HEK293T (cell line): ENCODE results near the gene DPH7.

Source experiments
- CTCF ChIA-PET: fragments of 350-600 bp; formaldehyde crosslinking; extraction: SDS; loops from one replicate; lab custom pipeline; 2021; ENCODE audit warnings: antibody characterized with exemption, inconsistent platforms; lab: Yijun Ruan, JAX
- POLR2A ChIA-PET: fragments of 350-600 bp; formaldehyde crosslinking; extraction: SDS; loops from one replicate; lab custom pipeline; 2020; ENCODE audit warnings: antibody characterized with exemption, inconsistent platforms; lab: Yijun Ruan, JAX
- DNase-seq: peaks from one replicate; pipeline ENCODE4 v3.0.0; 2012; ENCODE audit warnings: mixed read lengths; ENCODE audit errors: extremely low spot score
- ARNT ChIP-seq: fragments of 450-650 bp; IDR thresholded peaks from 2 replicates; pipeline ENCODE4 v1.6.1; 2017; ENCODE audit warnings: mild to moderate bottlenecking
- BHLHE40 ChIP-seq: fragments of 450-650 bp; IDR thresholded peaks from 2 replicates; pipeline ENCODE4 v1.6.1; 2016; ENCODE audit warnings: mild to moderate bottlenecking, moderate library complexity, borderline replicate concordance
- CTBP1 ChIP-seq: fragments of 450-650 bp; IDR thresholded peaks from 2 replicates; pipeline ENCODE4 v1.6.1; 2016; ENCODE audit warnings: borderline replicate concordance
- ELF4 ChIP-seq: fragments of 450-650 bp; IDR thresholded peaks from 2 replicates; pipeline ENCODE4 v1.6.1; 2017; ENCODE audit warnings: antibody characterized with exemption
- FOXA1 ChIP-seq: fragments of 450-650 bp; IDR thresholded peaks from 2 replicates; pipeline ENCODE4 v1.6.1; 2016; ENCODE audit warnings: mild to moderate bottlenecking
- FOXK2 ChIP-seq: fragments of 450-650 bp; IDR thresholded peaks from 2 replicates; pipeline ENCODE4 v1.6.1; 2016; ENCODE audit warnings: mild to moderate bottlenecking
- FOXM1 ChIP-seq: fragments of 450-650 bp; IDR thresholded peaks from 2 replicates; pipeline ENCODE4 v1.6.1; 2017; ENCODE audit warnings: mild to moderate bottlenecking, borderline replicate concordance
- HDGF ChIP-seq: fragments of 450-650 bp; IDR thresholded peaks from 2 replicates; pipeline ENCODE4 v1.6.1; 2017; ENCODE audit warnings: antibody characterized with exemption, borderline replicate concordance
- L3MBTL2 ChIP-seq: fragments of 450-650 bp; conservative IDR thresholded peaks from 2 replicates; pipeline ENCODE4 v1.6.1; 2016; ENCODE audit warnings: mild to moderate bottlenecking
- LEF1 ChIP-seq: fragments of 450-650 bp; IDR thresholded peaks from 2 replicates; pipeline ENCODE4 v1.6.1; 2017; ENCODE audit warnings: mild to moderate bottlenecking, borderline replicate concordance
- NFRKB ChIP-seq: fragments of 450-650 bp; IDR thresholded peaks from 2 replicates; pipeline ENCODE4 v1.6.1; 2016; ENCODE audit warnings: mild to moderate bottlenecking, moderate library complexity
- SP1 ChIP-seq: fragments of 450-650 bp; IDR thresholded peaks from 2 replicates; pipeline ENCODE4 v1.6.1; 2017
- SUZ12 ChIP-seq: fragments of 450-650 bp; IDR thresholded peaks from 2 replicates; pipeline ENCODE4 v1.6.1; 2016; ENCODE audit warnings: mild to moderate bottlenecking
- TARDBP ChIP-seq: fragments of 450-650 bp; IDR thresholded peaks from 2 replicates; pipeline ENCODE4 v1.6.1; 2016
- ZNF384 ChIP-seq: fragments of 450-650 bp; IDR thresholded peaks from 2 replicates; pipeline ENCODE4 v1.6.1; 2016
- TF ChIP-seq, protein P1 (sequence below): fragments of 450-650 bp; IDR thresholded peaks from 2 replicates; pipeline ENCODE4 v1.6.1; 2016

The DPH7 gene

DNA sequence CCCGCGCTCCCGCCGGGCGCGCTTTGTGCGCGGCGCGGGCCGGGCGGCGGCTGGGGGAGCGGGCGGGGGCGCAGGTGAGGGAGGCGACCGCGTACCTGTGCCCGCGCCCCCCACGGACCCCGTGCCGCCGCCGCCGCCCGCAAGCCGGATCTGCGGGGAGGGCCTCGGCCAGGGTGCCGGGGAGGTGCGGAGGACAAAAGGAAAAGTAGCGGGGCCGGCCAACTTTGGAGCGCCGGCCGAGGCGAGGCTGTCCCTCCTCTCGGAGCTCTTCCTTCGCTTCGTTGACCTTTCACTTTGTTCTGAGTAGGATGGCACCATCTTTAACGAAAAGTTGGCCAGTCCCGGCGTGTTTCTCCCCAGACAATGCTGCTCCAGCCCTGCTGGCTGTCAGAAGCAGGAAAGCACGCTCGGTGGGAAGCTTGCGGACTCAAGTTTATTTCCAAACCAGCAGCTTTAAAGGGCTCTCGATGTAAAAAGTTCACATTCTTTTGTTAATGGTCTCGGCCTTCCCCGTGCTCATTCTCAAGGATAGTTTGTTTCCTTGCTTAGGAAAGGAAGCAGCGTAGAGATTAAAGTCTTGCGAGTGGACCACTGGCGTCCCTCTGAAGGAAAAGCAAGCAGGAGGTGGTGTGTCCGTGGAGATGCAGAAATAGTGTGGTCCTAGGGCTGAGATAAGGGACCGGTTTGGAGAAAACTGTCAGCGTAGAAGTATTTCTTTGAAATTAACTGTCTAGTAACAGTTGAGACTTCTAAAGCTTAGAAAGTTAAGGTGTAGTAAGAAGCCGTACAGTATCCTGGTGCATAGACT, 40.7 kb upstream of the DPH7 start:
- DNase-seq: peak; percentile 50
- CTCF ChIA-PET: no interaction called here
- TF ChIP-seq ZNF384 (no peak), ELF4 (no peak), SUZ12 (no peak), L3MBTL2 (no peak), FOXA1 (no peak), FOXM1 (no peak), CTBP1 (no peak), NFRKB (no peak), HDGF (no peak), ARNT (no peak), LEF1 (no peak), SP1 (no peak), TARDBP (no peak), FOXK2 (no peak), BHLHE40 (no peak)
- TF ChIP-seq, protein P1, sequence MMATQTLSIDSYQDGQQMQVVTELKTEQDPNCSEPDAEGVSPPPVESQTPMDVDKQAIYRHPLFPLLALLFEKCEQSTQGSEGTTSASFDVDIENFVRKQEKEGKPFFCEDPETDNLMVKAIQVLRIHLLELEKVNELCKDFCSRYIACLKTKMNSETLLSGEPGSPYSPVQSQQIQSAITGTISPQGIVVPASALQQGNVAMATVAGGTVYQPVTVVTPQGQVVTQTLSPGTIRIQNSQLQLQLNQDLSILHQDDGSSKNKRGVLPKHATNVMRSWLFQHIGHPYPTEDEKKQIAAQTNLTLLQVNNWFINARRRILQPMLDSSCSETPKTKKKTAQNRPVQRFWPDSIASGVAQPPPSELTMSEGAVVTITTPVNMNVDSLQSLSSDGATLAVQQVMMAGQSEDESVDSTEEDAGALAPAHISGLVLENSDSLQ: no peak
- POLR2A ChIA-PET: interaction anchor here (0.6 to 1.6 kb wide), 11 partner anchors 9 to 54 kb away, joined by 3 to 9 read pairs (median 4); partner anchors contain the start of genes ARRDC1 and ZMYND19

DNA sequence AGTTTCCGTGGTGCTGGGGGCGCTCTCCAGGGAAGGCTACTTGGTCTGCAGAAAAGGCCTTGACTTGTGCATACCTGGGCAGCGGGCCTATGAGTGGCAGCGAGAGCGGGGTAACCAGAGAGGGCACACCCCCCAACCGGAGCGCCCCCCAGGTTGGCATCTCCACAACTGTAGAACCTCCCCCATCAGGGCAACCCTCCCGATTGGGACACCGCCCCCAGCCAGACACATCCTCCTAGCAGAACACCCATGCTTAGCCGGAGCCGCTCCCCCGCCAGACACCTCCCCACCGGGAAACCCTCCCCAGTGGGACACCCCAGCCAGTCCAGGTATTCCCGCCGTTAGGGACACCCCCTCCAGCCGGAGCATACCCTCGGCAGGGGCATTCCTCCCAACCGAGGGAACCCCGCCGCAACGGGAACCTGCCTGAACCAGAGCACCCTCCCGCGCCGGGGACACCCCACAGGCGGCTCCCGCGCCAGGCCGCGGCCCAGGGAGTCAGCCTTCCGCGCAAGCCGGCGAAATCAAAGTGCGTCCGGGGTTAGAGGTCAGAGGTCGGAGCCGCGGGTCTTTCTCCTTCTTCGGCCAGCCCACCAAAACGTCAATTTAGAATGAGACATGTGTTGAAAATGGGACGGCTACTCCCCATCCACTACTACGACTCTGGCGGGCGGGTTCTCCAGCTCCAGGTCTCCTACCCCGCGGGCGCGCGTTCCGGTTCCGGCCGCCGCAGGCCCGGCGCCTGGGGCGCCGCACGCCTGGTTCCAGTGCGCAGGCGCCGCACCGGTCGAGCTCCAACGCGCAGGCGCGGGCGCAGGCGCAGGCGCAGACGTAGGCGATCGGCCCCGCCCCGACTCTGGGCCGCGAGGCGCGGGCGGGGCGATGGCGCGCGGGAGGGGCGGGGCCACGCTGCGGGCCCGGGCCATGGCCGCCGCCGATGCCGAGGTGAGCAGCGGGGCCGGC, 39.7 kb upstream of the DPH7 start, which contains the start of gene EHMT1:
TSS of gene EHMT1 (plus strand) at position 901 of the 963 bp plus-strand sequence. CDS start at position 925, 24 bp downstream.
- CTCF ChIA-PET: no interaction called here
- POLR2A ChIA-PET: interaction anchor here (0.9 to 1.6 kb wide), 9 partner anchors 8 to 55 kb away, joined by 3 to 9 read pairs (median 4); partner anchors contain the start of genes ARRDC1 and ZMYND19
- peak; percentile 98 for DNase-seq
- TF ChIP-seq, protein P1: no peak
- TF ChIP-seq LEF1 (no peak), CTBP1 (no peak), L3MBTL2 (no peak), ELF4 (no peak), NFRKB (no peak), BHLHE40 (no peak), HDGF (no peak), ZNF384 (no peak), SP1 (no peak), TARDBP (no peak), FOXK2 (no peak), FOXM1 (no peak), FOXA1 (no peak), SUZ12 (no peak), ARNT (no peak)

- ChIA-PET CTCF (interaction anchor here (0.7 kb wide), 1 partner anchor 50 kb away, joined by 3 read pairs; no protein-coding TSS in a partner anchor), POLR2A (no interaction called here)
- no peak for DNase-seq
- TF ChIP-seq ELF4: no peak
- TF ChIP-seq L3MBTL2: no peak
- TF ChIP-seq BHLHE40: no peak
- TF ChIP-seq LEF1: no peak
- TF ChIP-seq SP1: no peak
- TF ChIP-seq FOXK2: no peak
- no peak for TF ChIP-seq NFRKB
Observed at GRCh38 chr9:137615387-137615871, 36.7 kb upstream of the DPH7 start.

DNA sequence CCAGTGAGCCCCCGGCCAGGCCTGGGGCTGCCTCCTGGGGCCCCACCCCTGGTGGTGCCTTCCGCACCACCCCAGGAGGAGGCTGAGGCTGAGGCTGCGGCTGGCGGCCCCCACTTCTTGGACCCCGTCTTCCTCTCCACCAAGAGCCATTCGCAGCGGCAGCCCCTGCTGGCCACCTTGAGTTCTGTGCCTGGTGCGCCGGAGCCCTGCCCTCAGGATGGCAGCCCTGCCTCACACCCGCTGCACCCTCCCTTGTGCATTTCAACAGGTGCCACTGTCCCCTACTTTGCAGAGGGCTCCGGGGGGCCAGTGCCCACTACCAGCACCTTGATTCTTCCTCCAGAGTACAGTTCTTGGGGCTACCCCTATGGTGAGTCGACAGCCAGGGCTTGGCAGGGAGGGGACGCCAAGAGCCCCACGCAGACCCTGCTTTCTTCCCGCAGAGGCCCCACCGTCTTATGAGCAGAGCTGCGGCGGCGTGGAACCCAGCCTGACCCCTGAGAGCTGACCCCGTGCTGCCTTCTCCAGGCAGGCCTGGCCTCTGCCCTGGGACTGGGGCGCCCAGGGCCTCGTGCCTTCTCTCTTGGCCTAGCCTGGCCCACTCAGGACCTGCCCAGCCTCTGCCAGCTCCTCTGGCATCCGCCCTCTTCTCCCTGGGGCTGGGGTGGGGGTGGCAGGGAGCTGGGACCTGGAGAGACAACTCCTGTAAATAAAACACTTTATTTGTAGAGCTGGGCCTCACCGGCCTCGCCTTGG, 36.1 kb upstream of the DPH7 start:
- ChIA-PET CTCF (interaction anchor here (0.7 kb wide), 1 partner anchor 51 kb away, joined by 3 read pairs; no protein-coding TSS in a partner anchor), POLR2A (no interaction called here)
- DNase-seq: no peak
- no peak for TF ChIP-seq SUZ12
- no peak for TF ChIP-seq CTBP1
- no peak for TF ChIP-seq FOXA1
- no peak for TF ChIP-seq ZNF384
- no peak for TF ChIP-seq BHLHE40
- TF ChIP-seq SP1: no peak
- no peak for TF ChIP-seq TARDBP

GRCh38 chr9:137613738-137614523, 35.2 kb upstream of the DPH7 start:
- TF ChIP-seq LEF1 (no peak), FOXA1 (no peak), BHLHE40 (no peak), SUZ12 (no peak), HDGF (no peak)
- TF ChIP-seq, protein P1: no peak
- DNase-seq: no peak
- POLR2A ChIA-PET: no interaction called here
- CTCF ChIA-PET: no interaction called here
